ENCODE measurements around the gene FUT2.
A peak's percentile ranks its signal among the peaks of the same experiment; 100 is the strongest.
"Not testable (repeated sequence)": the region's sequence is repeated elsewhere in the genome, so short reads cannot be mapped to it uniquely, and the experiment has no call there.

FUT2 gene

DNA sequence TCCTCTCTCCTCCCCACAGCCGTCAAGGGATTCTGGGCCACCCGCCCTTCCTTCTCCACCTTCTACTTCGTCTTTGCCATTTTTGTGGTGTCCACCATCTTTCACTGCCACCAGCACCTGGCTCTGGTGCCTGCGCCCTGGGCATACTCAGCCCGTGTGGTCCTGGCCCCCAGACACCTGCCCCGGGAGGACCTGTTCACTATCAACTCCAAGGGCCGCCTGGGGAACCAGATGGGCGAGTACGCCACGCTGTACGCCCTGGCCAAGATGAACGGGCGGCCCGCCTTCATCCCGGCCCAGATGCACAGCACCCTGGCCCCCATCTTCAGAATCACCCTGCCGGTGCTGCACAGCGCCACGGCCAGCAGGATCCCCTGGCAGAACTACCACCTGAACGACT, 15.8 kb upstream of the FUT2 start:
- H4K91ac ChIP-seq (ENCODE audit: low read length); H3K14ac ChIP-seq (ENCODE audit: low read length in 2 of 2); DNase-seq; H3K36me3 ChIP-seq (ENCODE audit: control insufficient read depth in 1 of 2, insufficient read depth in 2 of 2, low read depth in 1 of 2, low read length in 2 of 2); H2BK12ac ChIP-seq (ENCODE audit: low read length in 2 of 2); H2BK15ac ChIP-seq (ENCODE audit: low read depth, poor library complexity, severe bottlenecking); H4K8ac ChIP-seq (ENCODE audit: low read length); H2BK120ac ChIP-seq (ENCODE audit: low read depth, low read length); H3K4me3 ChIP-seq (ENCODE audit: insufficient read depth in 1 of 2, low read depth in 1 of 2, low read length in 2 of 2); H3K9me3 ChIP-seq (ENCODE audit: control insufficient read depth, low read length); H2AFZ ChIP-seq (ENCODE audit: low read depth, low read length); H3K4me2 ChIP-seq (ENCODE audit: low read length, poor library complexity, severe bottlenecking); H2AK5ac ChIP-seq (ENCODE audit: low read length, severe bottlenecking); H3K18ac ChIP-seq (ENCODE audit: low read depth in 1 of 2, low read length in 2 of 2); H3K27ac ChIP-seq (ENCODE audit: low read length, poor library complexity, severe bottlenecking); H3K23ac ChIP-seq (ENCODE audit: low read length in 2 of 2); H2BK5ac ChIP-seq (ENCODE audit: low read depth, low read length, poor library complexity, severe bottlenecking); H3K79me1 ChIP-seq (replicated peaks; ENCODE audit: low read length, poor library complexity, severe bottlenecking); H3K9ac ChIP-seq (ENCODE audit: low read length); H3K4ac ChIP-seq (ENCODE audit: low read depth in 1 of 2, low read length in 2 of 2): not testable (repeated sequence)
- 93% methylated on average over 12 of the region's 19 CpGs for WGBS
- peaks cover 17% of the 10 kb centered on the region for H3K4me1 ChIP-seq (ENCODE audit: control insufficient read depth, insufficient read depth, low read depth, low read length)
- H3K27me3 ChIP-seq (ENCODE audit: control insufficient read depth in 1 of 2, insufficient read depth in 1 of 2, low read length in 2 of 2) = peaks cover 10 to 22% of the 10 kb centered on the region in 2 experiments

DNA sequence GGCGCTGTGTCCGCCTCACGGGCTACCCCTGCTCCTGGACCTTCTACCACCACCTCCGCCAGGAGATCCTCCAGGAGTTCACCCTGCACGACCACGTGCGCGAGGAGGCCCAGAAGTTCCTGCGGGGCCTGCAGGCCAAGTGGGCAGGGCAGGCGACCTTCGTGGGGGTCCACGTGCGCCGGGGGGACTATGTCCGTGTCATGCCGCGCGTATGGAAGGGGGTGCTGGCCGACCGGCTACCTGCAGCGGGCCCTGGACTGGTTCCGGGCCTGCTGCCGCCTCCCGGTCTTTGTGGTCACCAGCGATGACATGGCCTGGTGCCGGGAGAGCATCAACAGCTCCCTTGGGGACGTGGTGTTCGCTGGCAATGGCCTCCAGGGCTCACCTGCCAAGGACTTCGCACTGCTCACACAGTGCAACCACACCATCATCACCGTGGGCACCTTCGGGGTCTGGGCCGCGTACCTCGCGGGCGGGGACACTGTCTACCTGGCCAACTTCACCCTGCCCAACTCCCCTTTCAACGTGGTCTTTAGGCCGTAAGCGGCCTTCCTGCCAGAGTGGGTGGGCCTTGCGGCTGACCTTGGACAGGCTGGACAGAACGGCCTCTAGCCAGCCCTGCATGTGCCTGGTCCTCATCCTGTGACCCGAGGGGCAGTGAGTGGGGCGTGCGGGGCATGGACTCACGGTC, 15.2 kb upstream of the FUT2 start:
- peak overlapping the region in 1 of 2 experiments; percentile 71 for H3K18ac ChIP-seq (ENCODE audit: low read depth in 1 of 2, low read length in 2 of 2)
- H3K4me3 ChIP-seq (ENCODE audit: insufficient read depth in 1 of 2, low read depth in 1 of 2, low read length in 2 of 2) = peak overlapping the region in 1 of 2 experiments; percentile 19

DNA sequence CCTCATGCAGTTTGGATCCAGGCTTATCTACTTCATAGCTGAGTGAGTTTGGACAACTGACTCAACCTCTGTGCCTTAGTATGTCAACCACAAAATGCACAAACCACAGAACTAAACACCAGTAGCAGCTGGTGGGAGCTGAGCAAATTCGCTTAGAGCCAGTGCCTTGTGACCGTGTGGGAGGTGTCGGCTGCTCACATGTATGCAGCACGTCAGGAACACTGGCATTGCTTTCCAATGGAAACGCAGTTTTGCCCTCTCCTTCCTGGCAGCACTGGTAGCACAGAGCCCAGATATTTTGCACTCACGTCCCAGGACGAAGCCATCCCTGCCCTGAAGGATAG, 14.7 kb upstream of the FUT2 start:
- H3K14ac ChIP-seq (ENCODE audit: low read length in 2 of 2) = no peak overlapping the region
- H2BK12ac ChIP-seq (ENCODE audit: low read length in 2 of 2) = no peak overlapping the region
- no peak overlapping the region for H2BK5ac ChIP-seq (ENCODE audit: low read depth, low read length, poor library complexity, severe bottlenecking)
- H2BK120ac ChIP-seq (ENCODE audit: low read depth, low read length) = no peak overlapping the region
- no peaks in the 10 kb centered on the region for H3K9me3 ChIP-seq (ENCODE audit: control insufficient read depth, low read length)
- DNase-seq = peak; percentile 89
- peak overlapping the region in 1 of 2 experiments; percentile 40 for H3K4ac ChIP-seq (ENCODE audit: low read depth in 1 of 2, low read length in 2 of 2)
- H3K4me1 ChIP-seq (ENCODE audit: control insufficient read depth, insufficient read depth, low read depth, low read length) = peaks cover 16% of the 10 kb centered on the region
- no peak overlapping the region for H3K4me3 ChIP-seq (ENCODE audit: insufficient read depth in 1 of 2, low read depth in 1 of 2, low read length in 2 of 2)
- peak overlapping the region; percentile 40 for H4K8ac ChIP-seq (ENCODE audit: low read length)
- no peak overlapping the region for H2AK5ac ChIP-seq (ENCODE audit: low read length, severe bottlenecking)
- H3K36me3 ChIP-seq (ENCODE audit: control insufficient read depth in 1 of 2, insufficient read depth in 2 of 2, low read depth in 1 of 2, low read length in 2 of 2) = no peaks in the 10 kb centered on the region
- H2AFZ ChIP-seq (ENCODE audit: low read depth, low read length) = no peak overlapping the region
- no peak overlapping the region for H3K4me2 ChIP-seq (ENCODE audit: low read length, poor library complexity, severe bottlenecking)
- no peak overlapping the region for H3K18ac ChIP-seq (ENCODE audit: low read depth in 1 of 2, low read length in 2 of 2)
- H3K9ac ChIP-seq (ENCODE audit: low read length) = no peak overlapping the region
- no peak overlapping the region for H2BK15ac ChIP-seq (ENCODE audit: low read depth, poor library complexity, severe bottlenecking)
- peak overlapping the region; percentile 43 for H4K91ac ChIP-seq (ENCODE audit: low read length)
- no peak overlapping the region for H3K23ac ChIP-seq (ENCODE audit: low read length in 2 of 2)
- H3K79me1 ChIP-seq (replicated peaks; ENCODE audit: low read length, poor library complexity, severe bottlenecking) = no peaks in the 10 kb centered on the region
- no peak overlapping the region for H3K27ac ChIP-seq (ENCODE audit: low read length, poor library complexity, severe bottlenecking)
- peaks cover 10 to 22% of the 10 kb centered on the region in 2 experiments for H3K27me3 ChIP-seq (ENCODE audit: control insufficient read depth in 1 of 2, insufficient read depth in 1 of 2, low read length in 2 of 2)
- 76% methylated on average over 7 of the region's 7 CpGs for WGBS

More for the DNA sequence above, 15.2 kb upstream of the FUT2 start:
- H2BK120ac ChIP-seq (ENCODE audit: low read depth, low read length) = no peak overlapping the region
- H3K27ac ChIP-seq (ENCODE audit: low read length, poor library complexity, severe bottlenecking) = no peak overlapping the region
- H2BK12ac ChIP-seq (ENCODE audit: low read length in 2 of 2) = no peak overlapping the region
- no peak overlapping the region for H3K23ac ChIP-seq (ENCODE audit: low read length in 2 of 2)
- H3K4me2 ChIP-seq (ENCODE audit: low read length, poor library complexity, severe bottlenecking) = no peak overlapping the region
- no peak overlapping the region for H2BK15ac ChIP-seq (ENCODE audit: low read depth, poor library complexity, severe bottlenecking)
- H3K9me3 ChIP-seq (ENCODE audit: control insufficient read depth, low read length) = no peaks in the 10 kb centered on the region
- H4K8ac ChIP-seq (ENCODE audit: low read length) = peak overlapping the region; percentile 13
- no peaks in the 10 kb centered on the region for H3K79me1 ChIP-seq (replicated peaks; ENCODE audit: low read length, poor library complexity, severe bottlenecking)
- peaks cover 14% of the 10 kb centered on the region for H3K4me1 ChIP-seq (ENCODE audit: control insufficient read depth, insufficient read depth, low read depth, low read length)
- no peak overlapping the region for H3K9ac ChIP-seq (ENCODE audit: low read length)
- no peak overlapping the region for H2AK5ac ChIP-seq (ENCODE audit: low read length, severe bottlenecking)
- peaks cover 10 to 22% of the 10 kb centered on the region in 2 experiments for H3K27me3 ChIP-seq (ENCODE audit: control insufficient read depth in 1 of 2, insufficient read depth in 1 of 2, low read length in 2 of 2)
- no peak for DNase-seq
- no peak overlapping the region for H2BK5ac ChIP-seq (ENCODE audit: low read depth, low read length, poor library complexity, severe bottlenecking)
- no peak overlapping the region for H3K14ac ChIP-seq (ENCODE audit: low read length in 2 of 2)
- H2AFZ ChIP-seq (ENCODE audit: low read depth, low read length) = no peak overlapping the region
- H3K4ac ChIP-seq (ENCODE audit: low read depth in 1 of 2, low read length in 2 of 2) = no peak overlapping the region
- H4K91ac ChIP-seq (ENCODE audit: low read length) = peak overlapping the region; percentile 43
- no peaks in the 10 kb centered on the region for H3K36me3 ChIP-seq (ENCODE audit: control insufficient read depth in 1 of 2, insufficient read depth in 2 of 2, low read depth in 1 of 2, low read length in 2 of 2)
- WGBS = 92% methylated on average over 45 of the region's 45 CpGs

DNA sequence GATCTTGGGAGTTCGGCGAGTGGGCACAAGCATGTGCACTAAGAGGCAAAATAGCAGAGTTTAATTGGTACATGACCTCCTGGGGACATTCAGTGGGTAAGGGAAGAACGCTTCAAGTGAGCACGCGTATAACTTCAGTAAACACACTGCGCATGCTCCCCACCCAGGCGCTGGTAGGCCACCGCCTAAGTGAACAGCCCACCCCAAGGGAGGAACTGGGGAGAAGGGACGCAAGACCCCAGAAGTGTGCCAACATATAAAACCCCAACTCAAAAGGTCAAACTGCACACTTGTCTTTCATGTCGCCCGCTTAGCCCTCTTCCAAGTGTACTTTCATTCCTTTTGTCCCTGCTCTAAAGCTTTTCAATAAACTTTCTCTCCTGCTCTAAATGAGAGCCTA, 12.4 kb upstream of the FUT2 start:
- Histone ChIP-seq H2AFZ (ENCODE audit: low read depth, low read length) (no peak overlapping the region), H3K4me1 (ENCODE audit: control insufficient read depth, insufficient read depth, low read depth, low read length) (peaks cover 16% of the 10 kb centered on the region), H2BK15ac (ENCODE audit: low read depth, poor library complexity, severe bottlenecking) (no peak overlapping the region), H3K4me3 (ENCODE audit: insufficient read depth in 1 of 2, low read depth in 1 of 2, low read length in 2 of 2) (peak overlapping the region in 1 of 2 experiments; percentile 57), H3K27me3 (ENCODE audit: control insufficient read depth in 1 of 2, insufficient read depth in 1 of 2, low read length in 2 of 2) (peaks cover 5 to 8% of the 10 kb centered on the region in 2 experiments), H3K9me3 (ENCODE audit: control insufficient read depth, low read length) (no peaks in the 10 kb centered on the region), H3K79me1 (replicated peaks; ENCODE audit: low read length, poor library complexity, severe bottlenecking) (no peaks in the 10 kb centered on the region), H3K23ac (ENCODE audit: low read length in 2 of 2) (no peak overlapping the region), H3K9ac (ENCODE audit: low read length) (no peak overlapping the region), H3K4ac (ENCODE audit: low read depth in 1 of 2, low read length in 2 of 2) (no peak overlapping the region), H3K27ac (ENCODE audit: low read length, poor library complexity, severe bottlenecking) (no peak overlapping the region), H3K14ac (ENCODE audit: low read length in 2 of 2) (no peak overlapping the region), H3K4me2 (ENCODE audit: low read length, poor library complexity, severe bottlenecking) (no peak overlapping the region), H2BK5ac (ENCODE audit: low read depth, low read length, poor library complexity, severe bottlenecking) (no peak overlapping the region), H2BK120ac (ENCODE audit: low read depth, low read length) (no peak overlapping the region), H3K18ac (ENCODE audit: low read depth in 1 of 2, low read length in 2 of 2) (no peak overlapping the region), H2BK12ac (ENCODE audit: low read length in 2 of 2) (no peak overlapping the region), H4K8ac (ENCODE audit: low read length) (no peak overlapping the region), H4K91ac (ENCODE audit: low read length) (no peak overlapping the region), H3K36me3 (ENCODE audit: control insufficient read depth in 1 of 2, insufficient read depth in 2 of 2, low read depth in 1 of 2, low read length in 2 of 2) (no peaks in the 10 kb centered on the region), H2AK5ac (ENCODE audit: low read length, severe bottlenecking) (no peak overlapping the region)
- no peak for DNase-seq
- WGBS = 72% methylated on average over 11 of the region's 11 CpGs
